HG03558 (cell line): ENCODE data around the gene C17orf107.
"Not testable (repeated sequence)": the region's sequence is repeated elsewhere in the genome, so short reads cannot be mapped to it uniquely, and the experiment has no call there.

Experiments
- ATAC-seq: cut with Tn5 transposase; IDR thresholded peaks from one replicate; pipeline ENCODE4 v1.9.1; 2021; ENCODE audit warnings: moderate number of reproducible peaks; ENCODE audit not compliant: unreplicated experiment; ENCODE audit errors: extremely low read depth

The C17orf107 gene

DNA sequence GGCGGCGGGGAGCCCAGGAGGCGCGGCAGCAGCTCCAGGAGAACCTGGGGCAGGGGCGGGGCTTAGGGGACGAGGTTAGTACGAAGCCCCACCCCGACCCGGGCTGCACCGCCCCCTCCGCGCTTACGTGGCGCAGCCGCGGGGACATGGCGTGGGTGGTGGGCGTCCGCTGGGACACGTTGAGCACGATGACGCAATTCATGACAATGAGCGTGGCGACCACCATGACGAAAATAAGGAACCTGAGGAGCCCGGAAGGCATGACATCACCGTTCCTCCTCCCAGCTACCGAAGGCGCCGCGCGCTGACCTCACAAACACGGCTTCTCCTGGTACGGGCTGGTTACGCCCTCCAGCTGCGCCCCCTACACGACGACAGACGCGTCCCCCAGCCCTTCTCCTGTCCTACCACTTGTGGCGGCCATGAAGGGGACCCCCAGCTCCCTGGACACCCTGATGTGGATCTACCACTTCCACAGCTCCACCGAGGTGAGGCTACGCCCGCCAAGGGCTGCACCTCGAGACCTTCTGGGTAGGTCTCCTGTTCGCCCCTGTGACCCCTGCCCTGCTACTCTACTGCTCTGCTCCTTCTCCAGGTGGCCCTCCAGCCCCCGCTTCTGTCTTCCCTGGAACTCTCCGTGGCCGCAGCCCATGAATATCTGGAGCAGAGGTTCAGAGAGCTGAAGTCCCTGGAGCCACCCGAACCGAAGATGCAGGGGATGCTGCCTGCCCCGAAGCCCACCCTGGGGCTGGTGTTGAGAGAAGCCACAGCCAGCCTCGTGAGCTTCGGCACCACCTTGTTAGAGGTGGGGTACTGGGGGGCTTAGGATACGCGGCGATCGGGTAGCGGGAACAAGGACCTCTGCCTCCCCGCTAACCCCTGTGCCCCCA, at the start of gene C17orf107:
C17orf107 (plus strand) TSS at position 196 of the 890 bp plus-strand sequence; CDS start at position 423, 227 bp downstream.
- ATAC-seq: no peak

DNA sequence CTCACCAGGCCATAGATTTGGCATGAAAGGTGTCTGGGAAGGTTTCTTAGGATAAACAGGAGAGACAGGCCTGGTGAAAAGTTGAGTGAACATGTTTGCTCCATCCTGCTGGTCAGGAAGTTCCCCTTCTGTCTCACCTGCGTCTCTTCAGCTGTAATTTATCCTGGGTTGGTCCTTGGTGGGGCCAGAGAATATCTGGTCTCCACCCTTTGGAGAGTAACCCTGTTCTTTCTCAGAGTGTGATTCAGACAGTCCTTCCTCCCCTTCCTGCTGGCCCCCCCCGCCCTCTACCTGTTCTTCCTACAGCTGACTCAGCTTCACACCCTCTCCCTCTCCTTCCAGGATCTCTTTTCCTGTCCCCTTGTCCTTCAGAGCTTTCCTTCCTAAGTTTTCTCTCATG, 49.1 kb upstream of the C17orf107 start:
- ATAC-seq: no peak

DNA sequence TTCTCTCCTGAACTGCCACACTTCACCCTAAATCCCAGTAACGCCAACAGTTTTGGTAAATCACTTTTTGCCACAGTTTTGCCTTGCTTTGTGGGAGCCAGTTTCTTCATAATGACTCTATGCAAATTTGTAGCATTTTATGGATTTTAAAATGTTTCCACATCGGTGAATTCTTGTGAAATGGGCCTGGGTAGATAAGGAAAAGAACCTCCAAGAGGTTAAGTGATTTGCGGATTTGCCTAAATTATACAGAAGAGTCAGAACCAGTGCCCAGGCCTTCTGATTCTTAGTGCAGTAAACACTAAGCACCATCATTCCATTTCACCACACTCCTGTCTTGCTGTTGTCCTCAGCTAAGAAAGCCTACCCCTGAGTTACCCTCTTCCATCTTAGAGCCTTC, 48.3 kb upstream of the C17orf107 start:
- ATAC-seq: no peak

DNA sequence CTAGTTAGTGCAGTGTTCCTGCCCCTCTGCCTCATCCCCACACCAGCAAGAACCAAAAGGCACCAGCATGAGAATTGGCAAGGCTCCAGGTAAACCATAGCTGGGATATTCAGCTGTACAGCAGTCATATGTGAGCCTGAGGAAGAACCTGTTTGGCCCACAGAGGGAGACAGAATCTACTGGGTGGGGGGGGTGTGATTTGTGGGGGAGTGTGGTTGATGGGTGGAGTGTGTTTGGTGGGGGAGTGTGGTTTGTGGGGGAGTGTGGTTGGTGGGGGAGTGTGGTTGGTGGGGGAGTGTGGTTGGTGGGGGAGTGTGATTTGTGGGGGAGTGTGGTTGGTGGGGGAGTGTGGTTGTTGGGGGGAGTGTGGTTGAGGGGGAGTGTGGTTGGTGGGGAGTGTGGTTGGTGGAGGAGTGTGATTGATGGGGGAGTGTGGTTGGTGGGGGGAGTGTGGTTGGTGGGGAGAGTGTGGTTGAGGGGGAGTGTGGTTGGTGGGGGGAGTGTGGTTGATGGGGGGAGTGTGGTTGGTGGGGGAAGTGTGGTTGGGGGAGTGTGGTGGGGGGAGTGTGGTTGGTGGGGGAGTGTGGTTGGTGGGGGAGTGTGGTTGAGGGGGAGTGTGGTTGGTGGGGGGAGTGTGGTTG, 46.6 kb upstream of the C17orf107 start:
- no peak for ATAC-seq

DNA sequence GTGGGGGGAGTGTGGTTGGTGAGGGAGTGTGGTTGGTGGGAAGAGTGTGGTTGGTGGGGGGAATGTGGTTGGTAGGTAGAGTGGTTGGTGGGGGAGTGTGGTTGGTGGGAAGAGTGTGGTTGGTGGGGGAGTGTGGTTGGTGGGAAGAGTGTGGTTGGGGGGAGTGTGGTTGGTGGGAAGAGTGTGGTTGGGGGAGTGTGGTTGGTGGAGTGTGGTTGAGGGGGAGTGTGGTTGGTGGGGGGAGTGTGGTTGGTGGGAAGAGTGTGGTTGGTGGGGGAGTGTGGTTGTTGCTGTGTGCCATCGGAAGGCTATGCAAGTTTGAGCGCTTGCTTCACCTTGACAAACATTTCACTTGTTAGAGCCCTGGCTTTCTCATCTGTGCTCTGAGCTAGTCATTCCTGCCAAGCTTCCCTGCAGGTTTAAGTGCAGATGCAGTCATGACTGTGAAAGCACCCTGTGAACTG, 46.1 kb upstream of the C17orf107 start:
- no peak for ATAC-seq

DNA sequence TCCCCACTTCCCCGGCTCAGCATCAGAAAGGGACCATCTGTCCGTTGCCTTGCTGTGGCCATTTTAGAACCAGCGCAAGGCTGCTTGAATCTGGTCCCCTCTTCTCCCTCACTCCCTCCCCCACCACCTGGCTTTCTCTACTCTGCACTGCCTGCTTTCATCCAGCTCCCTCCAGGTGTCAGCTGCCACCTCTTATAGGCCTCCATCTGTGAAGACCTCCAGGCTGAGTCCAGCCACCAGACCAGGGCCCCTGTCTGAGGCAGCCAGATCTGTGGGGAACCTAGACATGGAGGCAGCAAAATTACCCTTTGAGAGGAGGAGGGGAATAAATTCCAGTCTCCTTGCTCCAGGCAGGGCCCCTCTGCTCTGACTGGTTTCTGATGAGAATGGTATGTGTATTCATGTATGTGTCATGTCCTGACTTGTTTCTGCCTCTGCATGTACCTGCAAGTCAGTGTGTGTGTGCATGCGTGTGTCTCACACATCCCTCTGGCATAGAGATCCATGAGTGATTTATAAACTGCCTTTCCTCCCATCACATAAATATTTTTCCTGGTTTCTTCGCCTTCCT, 45.1 kb upstream of the C17orf107 start:
- no peak for ATAC-seq

DNA sequence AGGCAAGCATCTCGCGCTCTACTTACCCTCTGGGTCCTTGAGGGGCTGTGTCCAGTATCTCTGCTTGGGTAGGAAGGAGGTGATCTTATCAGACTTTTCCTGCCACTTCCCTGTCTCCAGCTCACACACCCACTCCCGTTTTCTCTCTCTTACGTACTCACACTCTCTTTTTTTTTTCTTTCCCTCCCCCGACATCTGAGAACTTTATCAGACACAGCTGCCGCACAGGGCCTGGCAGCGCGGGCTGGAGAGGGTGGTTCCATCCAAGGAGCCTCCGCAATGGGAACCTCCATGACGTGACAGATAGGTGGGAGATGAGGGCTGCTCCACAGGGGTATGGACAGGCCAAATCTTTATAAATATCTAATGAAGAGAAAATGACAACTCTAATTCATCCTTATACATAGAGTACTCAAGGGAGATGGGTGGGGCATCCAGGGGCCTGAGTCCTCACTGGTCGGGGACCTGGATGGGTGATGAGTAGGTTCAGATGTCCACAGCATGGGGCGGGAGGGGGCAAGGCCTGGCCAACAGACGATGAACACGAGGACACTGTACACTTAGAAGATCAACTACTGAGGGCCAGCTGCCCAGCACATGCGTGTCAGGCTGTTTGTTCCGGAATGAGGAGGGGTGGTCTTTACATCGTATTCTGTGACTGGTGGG, 42.9 kb upstream of the C17orf107 start:
- no peak for ATAC-seq

DNA sequence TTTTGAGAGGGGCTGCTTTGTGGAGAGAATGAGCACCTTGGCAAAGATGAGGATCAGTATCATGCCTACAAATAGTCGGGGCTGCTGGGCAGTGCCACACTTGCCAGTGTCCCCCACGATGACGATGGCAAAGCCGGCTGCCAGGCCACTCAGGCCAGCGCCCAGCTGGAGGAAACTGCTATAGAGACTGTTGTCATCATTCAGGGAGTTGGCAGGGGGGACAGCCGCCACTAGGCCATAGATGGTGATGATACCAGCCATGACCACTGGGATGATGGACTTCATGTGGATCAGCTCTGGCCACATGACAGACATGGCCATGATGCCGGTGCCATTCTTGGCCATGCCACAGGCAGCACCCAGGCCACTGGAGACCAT, 42.4 kb upstream of the C17orf107 start:
- no peak for ATAC-seq

DNA sequence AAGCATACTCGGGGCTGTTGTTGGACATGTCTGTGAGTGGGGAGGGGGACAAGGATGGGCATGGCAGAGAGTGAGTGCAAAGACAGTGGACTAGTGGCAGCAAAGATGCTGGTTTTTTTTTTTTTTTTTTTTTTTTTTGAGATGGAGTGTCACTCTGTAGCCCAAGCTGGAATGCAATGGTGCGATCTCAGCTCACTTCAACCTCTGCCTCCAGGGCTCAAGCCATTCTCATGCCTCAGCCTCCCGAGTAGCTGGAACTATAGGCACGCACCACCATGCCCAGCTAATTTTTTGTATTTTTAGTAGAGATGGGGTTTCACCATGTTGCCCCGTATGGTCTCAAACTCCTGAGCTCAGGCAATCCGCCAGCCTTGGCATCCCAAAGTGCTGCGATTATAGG, 42.0 kb upstream of the C17orf107 start:
- ATAC-seq: not testable (repeated sequence)

DNA sequence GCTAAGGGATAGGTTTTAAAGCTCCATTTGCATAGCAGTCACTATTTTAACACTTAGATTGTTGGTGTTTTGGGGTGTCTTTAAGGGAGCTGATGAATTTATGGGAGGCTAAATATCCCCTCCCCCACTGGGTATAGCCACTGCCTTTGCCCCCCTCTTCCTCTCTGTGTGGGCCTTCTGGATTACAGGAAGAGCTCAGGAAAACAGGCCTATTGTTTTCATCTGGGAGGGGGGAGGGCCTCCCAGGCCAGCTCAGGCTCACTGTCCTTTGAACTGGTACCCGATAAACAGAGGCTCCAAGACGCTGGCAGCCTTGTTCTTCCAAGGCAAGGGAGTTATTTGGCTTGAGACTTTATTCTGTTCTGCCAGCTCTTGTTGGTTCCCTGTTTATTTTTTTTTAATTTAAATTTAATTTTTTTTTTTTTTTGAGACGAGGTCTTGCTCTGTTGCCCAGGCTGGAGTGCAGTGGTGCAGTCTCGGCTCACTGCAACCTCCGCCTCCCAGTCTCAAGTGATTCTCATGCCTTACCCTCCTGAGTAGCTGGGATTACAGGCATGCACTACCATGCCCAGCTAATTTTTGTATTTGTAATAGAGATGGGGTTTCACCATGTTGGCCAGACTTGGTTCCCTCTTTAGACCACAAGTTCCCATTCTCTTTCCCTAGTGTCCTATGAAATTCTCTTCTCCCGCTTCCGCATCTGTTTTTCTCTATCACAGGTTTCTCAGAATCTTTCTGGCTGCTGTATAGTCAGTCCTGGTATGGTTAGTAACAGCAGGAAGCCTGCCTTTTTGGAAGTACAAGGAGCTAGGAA, 41.1 kb upstream of the C17orf107 start:
- ATAC-seq: no peak

DNA sequence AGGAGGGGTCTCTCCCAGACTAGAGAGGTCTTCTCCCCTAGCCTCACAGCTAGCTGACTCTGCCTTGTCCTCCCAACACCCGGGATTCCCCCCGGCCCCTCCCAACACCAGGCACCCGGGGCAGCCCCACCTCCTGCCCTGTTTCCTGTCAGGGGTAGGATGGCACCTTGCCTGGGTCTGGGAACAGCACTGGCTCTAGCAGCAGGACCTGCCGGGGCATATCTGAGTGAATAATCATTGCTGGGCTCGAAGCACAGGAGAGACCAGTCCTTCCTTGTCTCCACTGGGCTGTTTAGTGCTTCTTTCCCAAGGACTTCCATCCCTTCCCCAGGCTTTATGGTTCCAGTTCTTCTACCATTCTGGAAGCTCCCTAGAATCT, 40.5 kb upstream of the C17orf107 start:
- ATAC-seq: no peak

DNA sequence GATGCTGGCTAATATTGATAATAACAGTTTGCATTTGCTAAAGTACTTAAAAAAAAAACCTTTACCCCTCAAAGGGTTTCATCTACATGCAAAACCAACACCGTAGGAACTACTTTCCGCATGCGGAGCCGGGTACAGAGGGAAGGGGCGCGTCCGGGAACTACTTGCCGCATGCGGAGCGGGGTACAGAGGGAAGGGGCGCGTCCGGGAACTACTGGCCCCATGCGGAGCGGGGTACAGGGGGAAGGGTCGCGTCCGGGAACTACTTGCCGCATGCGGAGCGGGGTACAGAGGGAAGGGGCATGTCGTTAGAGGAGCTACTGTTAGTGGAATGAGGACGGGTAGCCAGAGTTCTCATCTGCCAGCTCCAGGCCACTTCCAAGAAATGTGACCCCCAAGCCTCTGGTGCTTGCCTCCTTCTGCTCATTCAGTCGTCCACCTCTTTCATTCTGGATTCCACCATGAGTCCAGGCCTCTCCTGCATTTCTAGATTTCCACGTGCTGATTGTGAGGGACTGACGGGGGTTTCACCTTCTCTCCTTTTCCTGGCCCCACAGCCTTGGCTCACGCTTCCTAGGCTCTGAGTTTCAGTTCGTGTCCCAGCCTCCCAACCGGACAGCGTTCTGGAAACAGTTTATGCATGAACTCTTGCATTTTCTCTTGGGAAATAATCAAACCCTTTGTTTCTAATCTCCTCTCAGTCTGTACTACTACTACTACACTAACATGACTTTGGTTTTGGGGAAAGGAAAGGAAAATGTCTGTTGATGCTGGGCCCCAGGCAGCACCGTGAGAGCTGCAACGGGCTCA, 39.3 kb upstream of the C17orf107 start:
- no peak for ATAC-seq

DNA sequence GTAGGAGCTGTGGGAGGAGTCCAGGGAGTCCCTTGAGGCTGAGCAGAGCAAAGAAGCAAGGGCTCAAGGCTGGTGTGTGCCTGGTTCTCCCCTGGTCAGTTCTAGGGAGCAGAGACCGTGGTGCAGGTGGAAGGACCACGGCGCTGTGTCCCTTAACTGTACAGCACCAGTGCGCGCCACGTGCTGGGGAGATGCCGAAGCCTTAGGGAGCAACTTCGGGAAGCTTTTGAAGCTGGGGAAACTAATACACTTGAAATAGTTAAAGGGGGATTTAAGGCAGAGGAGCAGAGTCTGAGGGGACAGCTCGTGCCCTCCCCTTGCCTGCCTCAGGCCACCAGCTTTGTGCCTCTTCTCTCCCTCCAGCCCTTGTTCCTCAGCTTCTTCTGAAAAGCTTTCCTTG, 38.7 kb upstream of the C17orf107 start:
- no peak for ATAC-seq

DNA sequence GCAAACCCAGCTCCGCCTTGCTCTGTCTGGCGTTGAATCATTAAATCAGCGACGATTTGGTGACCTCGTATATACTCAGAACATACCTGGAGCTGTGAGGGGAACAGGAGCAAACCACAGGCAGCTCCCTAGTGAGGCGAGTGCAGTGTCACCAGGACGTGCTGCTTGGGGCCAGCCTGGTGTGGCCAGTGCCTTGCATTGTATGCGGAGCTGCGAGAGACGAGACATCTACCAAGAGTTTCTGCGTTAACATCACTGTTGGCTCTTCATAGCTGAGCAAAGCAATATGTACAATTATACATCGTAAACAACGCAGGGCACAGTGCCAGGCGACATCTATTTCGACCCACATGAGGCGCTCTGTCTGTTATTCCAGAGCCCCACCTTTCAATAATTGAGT, 38.3 kb upstream of the C17orf107 start:
- ATAC-seq: no peak

DNA sequence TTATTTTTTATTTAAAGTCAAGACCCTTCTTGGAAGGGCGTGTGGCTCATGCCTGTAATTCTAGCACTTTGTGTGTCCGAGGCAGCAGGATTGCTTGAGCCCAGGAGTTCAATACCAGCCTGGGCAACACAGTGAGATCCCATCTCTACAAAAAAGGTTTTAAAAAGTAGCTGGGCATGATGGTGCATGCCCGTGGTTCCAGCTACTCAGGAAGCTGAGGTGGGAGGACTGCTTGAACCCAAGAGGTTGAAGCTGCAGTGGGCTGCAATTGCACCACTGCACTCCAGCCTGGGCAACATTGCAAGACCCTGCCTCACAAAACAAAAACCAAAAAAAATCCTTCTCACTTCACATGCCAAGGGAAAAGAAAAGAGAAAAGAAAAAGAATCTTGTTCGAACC, 36.6 kb upstream of the C17orf107 start:
- ATAC-seq: no peak

DNA sequence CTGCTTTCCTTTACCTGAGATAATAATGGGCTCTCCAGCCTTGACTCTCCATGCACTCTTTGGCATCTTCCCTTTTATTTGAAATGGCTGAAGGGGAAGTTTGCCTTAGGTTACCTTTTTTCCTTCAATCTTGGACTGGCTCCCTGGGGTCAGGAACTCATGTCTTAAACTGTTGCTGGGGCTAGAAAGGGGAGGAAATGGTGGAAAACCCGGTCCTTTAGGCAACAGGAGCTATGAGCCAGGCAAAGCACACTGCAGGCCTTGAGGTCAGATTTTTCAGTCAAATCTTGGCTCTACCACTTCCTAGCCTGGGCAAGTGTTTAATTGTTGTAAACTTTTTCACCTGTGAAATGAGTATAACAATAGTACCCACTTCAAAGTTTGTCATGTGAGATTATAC, 36.0 kb upstream of the C17orf107 start:
- no peak for ATAC-seq

DNA sequence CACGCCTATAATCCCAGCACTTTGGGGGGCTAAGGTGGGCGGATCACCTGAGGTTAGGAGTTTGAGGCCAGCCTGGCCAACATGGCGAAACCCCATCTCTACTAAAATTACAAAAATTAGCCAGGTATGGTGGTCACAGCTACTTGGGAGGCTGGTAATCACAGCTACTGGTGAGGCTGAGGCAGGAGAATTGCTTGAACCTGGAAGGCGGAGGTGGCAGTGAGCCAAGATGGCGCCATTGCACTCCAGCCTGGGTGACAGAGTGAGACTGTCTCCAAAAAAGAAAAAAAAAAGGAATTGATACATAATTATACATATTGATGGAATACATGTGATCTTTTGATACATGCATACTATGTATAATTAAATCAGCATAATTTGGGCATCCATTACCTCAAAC, 31.8 kb upstream of the C17orf107 start:
- not testable (repeated sequence) for ATAC-seq

DNA sequence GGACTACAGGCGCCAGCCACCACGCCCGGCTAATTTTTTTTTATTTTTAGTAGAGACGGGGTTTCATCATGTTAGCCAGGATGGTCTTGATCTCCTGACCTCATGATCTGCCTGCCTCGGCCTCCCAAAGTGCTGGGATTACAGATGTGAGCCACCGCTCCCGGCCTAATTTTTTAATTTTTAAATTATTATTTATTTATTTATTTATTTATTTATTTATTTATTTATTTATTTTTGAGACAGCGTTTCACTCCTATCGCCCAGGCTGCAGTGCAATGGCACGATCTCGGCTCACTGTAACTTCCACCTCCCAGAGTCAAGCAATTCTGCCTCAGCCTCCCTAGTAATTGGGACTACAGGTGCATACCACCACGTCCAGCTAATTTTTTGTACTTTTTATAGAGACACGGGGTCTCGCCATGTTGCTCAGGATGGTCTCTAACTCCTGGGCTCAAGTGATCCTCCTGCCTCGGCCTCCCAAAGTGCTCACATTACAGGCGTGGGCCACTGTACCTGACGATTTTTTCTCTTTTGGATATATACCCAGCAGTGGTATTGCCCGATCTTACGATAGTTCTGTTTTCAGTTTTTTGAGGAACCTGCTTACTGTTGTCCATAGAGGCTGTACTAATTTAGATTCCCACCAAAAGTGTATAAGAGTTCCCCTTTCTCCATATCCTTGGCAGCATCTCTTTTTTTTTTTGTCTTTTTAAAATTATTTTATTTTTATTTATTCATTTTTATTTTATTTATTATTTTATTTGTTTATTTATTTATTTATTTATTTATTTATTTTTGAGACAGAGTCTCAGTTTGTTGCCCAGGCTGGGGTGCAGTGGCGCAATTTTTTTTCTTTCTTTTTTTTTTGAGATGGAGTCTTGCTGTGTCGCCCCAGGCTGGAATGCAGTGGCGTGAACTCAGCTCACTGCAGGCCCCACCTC, 30.0 kb upstream of the C17orf107 start:
- not testable (repeated sequence) for ATAC-seq
